ENCODE data around the gene EYS. TPM values are rescaled to one million over a fixed set of nuclear protein-coding genes. Genes with fewer than 3 reads are reported as not detected.

EYS gene
- total and polyA plus RNA-seq, 2 of the 8 experiments (the other 6 are each of a cell fraction or from before 2014, with no cell fraction given): 0.05 to 0.13 TPM

- no peaks in the 10 kb centered on the region for H3K27me3 ChIP-seq (replicated peaks in 1 of 4; ENCODE audit: control insufficient read depth in 3 of 4, extremely low read depth in 1 of 4, insufficient read depth in 3 of 4, low read length in 3 of 4)
- FAIRE-seq: no peak
- no peak overlapping the region for H3K56ac ChIP-seq (replicated peaks; ENCODE audit: insufficient read length, low read depth, low read length)
- DNase-seq (ENCODE audit: low read depth in 1 of 2, low spot score in 2 of 2): no peak
- H4K5ac ChIP-seq (ENCODE audit: insufficient read length, low read depth, low read length): no peak overlapping the region
- H3K36me3 ChIP-seq (ENCODE audit: control insufficient read depth in 2 of 4, insufficient read depth in 4 of 4, low read length in 3 of 4): no peaks in the 10 kb centered on the region
- H3K4me2 ChIP-seq (ENCODE audit: insufficient read depth in 1 of 2, low read depth in 2 of 2, low read length in 2 of 2): no peak overlapping the region
- H2BK120ac ChIP-seq (replicated peaks; ENCODE audit: low read depth, low read length): no peak overlapping the region
- no peaks in the 10 kb centered on the region for H3K4me1 ChIP-seq (replicated peaks in 1 of 4; ENCODE audit: control insufficient read depth in 3 of 4, insufficient read depth in 4 of 4, low read length in 3 of 4)
- H3K9ac ChIP-seq (replicated peaks in 1 of 4; ENCODE audit: extremely low read depth in 1 of 4, low read depth in 3 of 4, low read length in 3 of 4): no peak overlapping the region
- H2AFZ ChIP-seq (ENCODE audit: low read length): no peak overlapping the region
- no peaks in the 10 kb centered on the region for H3K79me1 ChIP-seq (ENCODE audit: low read depth, low read length)
- TF ChIP-seq TAF7 (optimal IDR thresholded peaks at IDR 0.05; ENCODE audit: borderline replicate concordance, low read depth, low read length) (no peak), CHD1 (IDR thresholded peaks at IDR 0.05; ENCODE audit: low read depth, low read length) (no peak), PHF8 (conservative IDR thresholded peaks at IDR 0.05; ENCODE audit: low read depth, low read length) (no peak), YY1 (IDR thresholded peaks at IDR 0.05; ENCODE audit: low read depth, low read length) (no peak), SP2 (IDR thresholded peaks at IDR 0.05; ENCODE audit: low read length) (no peak), SIX5 (IDR thresholded peaks at IDR 0.05; ENCODE audit: low read depth, low read length) (no peak), BCL11A (IDR thresholded peaks at IDR 0.05; ENCODE audit: low read depth in 2 of 2, low read length in 2 of 2) (no peak), TEAD4 (IDR thresholded peaks at IDR 0.05; ENCODE audit: low read depth, low read length) (no peak), JUND (IDR thresholded peaks at IDR 0.05; ENCODE audit: low read length) (no peak), POLR2AphosphoS5 (IDR thresholded peaks at IDR 0.05; ENCODE audit: low read depth, low read length) (no peak), KDM1A (IDR thresholded peaks at IDR 0.05; ENCODE audit: borderline replicate concordance, low read length) (no peak), TBP (IDR thresholded peaks at IDR 0.05; ENCODE audit: low read depth, low read length) (no peak), CREB1 (IDR thresholded peaks at IDR 0.05) (no peak)
- H3K14ac ChIP-seq (ENCODE audit: insufficient read length): no peak overlapping the region
- no peaks in the 10 kb centered on the region for H3K79me2 ChIP-seq (ENCODE audit: control insufficient read depth in 1 of 2, insufficient read depth in 2 of 2, low read length in 2 of 2)
- H2BK15ac ChIP-seq (ENCODE audit: low read length): no peak overlapping the region
- H3K27ac ChIP-seq (ENCODE audit: low read depth, low read length): no peak overlapping the region
- H3K4ac ChIP-seq (replicated peaks; ENCODE audit: insufficient read length, low read depth, low read length): no peak overlapping the region
- 88% methylated on average over 1 of the region's 1 CpG; no CpG with 5 or more reads in 1 of the 2 experiments for WGBS, 2 experiments (ENCODE audit: extremely low coverage in 1 of 2, insufficient coverage in 1 of 2, insufficient read length in 1 of 2, insufficient replicate concordance in 2 of 2, low coverage in 1 of 2, low lambda C conversion rate in 2 of 2, missing lambda C conversion rate in 1 of 2)
- H3K18ac ChIP-seq (ENCODE audit: extremely low read depth, low read length): no peak overlapping the region
- H2BK12ac ChIP-seq (ENCODE audit: low read depth, low read length): no peak overlapping the region
- ChIA-PET CTCF (ENCODE audit: partially characterized antibody) (interaction anchor here (1.2 kb wide), 1 partner anchor 8 kb away, joined by 3 read pairs; no protein-coding TSS in a partner anchor), POLR2A (ENCODE audit: partially characterized antibody) (no interaction called here)
- H4K91ac ChIP-seq (replicated peaks; ENCODE audit: insufficient read length, low read length): no peak overlapping the region
- H3K23me2 ChIP-seq (ENCODE audit: low read depth, low read length): no peaks in the 10 kb centered on the region
- no peak overlapping the region for H4K8ac ChIP-seq (ENCODE audit: extremely low read depth, insufficient read depth, low read length)
- H2BK20ac ChIP-seq (ENCODE audit: low read length): no peak overlapping the region
- no peak overlapping the region for H2AK5ac ChIP-seq (ENCODE audit: low read depth, low read length)
- no peaks in the 10 kb centered on the region for H3K9me3 ChIP-seq (ENCODE audit: insufficient read depth in 2 of 2, low read depth in 1 of 2, low read length in 1 of 2)
- H4K20me1 ChIP-seq (replicated peaks in 1 of 2; ENCODE audit: control insufficient read depth in 1 of 2, insufficient read depth in 2 of 2, low read length in 2 of 2): no peaks in the 10 kb centered on the region
- no peak overlapping the region for H2BK5ac ChIP-seq (ENCODE audit: low read depth, low read length)
- no peak overlapping the region for H3K4me3 ChIP-seq (ENCODE audit: extremely low read depth in 1 of 4, insufficient read depth in 2 of 4, low read depth in 3 of 4, low read length in 4 of 4)
- no peak overlapping the region for H3K23ac ChIP-seq (ENCODE audit: insufficient read length)
Observed at GRCh38 chr6:64040113-64040512, 1666.9 kb downstream of the EYS start.

Measured in H1 (cell line).